Spleen (tissue), 11 donors: Measurements from ENCODE around the gene SLC26A11. TPM values are rescaled to one million over a fixed set of nuclear protein-coding genes. Genes with fewer than 3 reads are reported as not detected.

Source experiments
- DNase-seq: peaks from one replicate; pipeline ENCODE4 v3.0.0-alpha.2; 2020
- H3K27ac ChIP-seq, 8 donors: fragments of 200-600 bp; sonication (generic) in 7 of 8; 1 replicate in 4 of 8; 2 replicates in 4 of 8; pipeline versions ENCODE4 v1.5.0 to v1.8.0; 2016 to 2021; ENCODE audit warnings: inconsistent platforms in 4 of 8, mild to moderate bottlenecking in 4 of 8, moderate library complexity in 1 of 8
- H3K27me3 ChIP-seq, 7 donors: fragments of 200-600 bp; sonication (generic) in 6 of 7; replicated peaks in 1 of 7; 1 replicate in 4 of 7; 2 replicates in 3 of 7; pipeline versions ENCODE4 v1.5.0 to v1.8.0; 2016 to 2021; ENCODE audit warnings: inconsistent platforms in 3 of 7, mild to moderate bottlenecking in 1 of 7
- H3K36me3 ChIP-seq, 6 donors: fragments of 200-600 bp; sonication (generic) in 5 of 6; 1 replicate in 4 of 6; 2 replicates in 2 of 6; pipeline versions ENCODE4 v1.5.0 to v1.8.0; 2016 to 2021; ENCODE audit warnings: inconsistent platforms in 2 of 6
- H3K4me1 ChIP-seq, 6 donors: fragments of 200-600 bp; sonication (generic) in 5 of 6; 1 replicate in 3 of 6; 2 replicates in 3 of 6; pipeline versions ENCODE4 v1.5.0 to v1.8.0; 2016 to 2021; ENCODE audit warnings: inconsistent platforms in 3 of 6
- H3K4me3 ChIP-seq, 8 donors: fragments of 200-600 bp; sonication (generic) in 7 of 8; 1 replicate in 4 of 8; 2 replicates in 4 of 8; pipeline versions ENCODE4 v1.5.0 to v1.8.0; 2016 to 2021; ENCODE audit warnings: inconsistent platforms in 4 of 8, mild to moderate bottlenecking in 4 of 8, moderate library complexity in 2 of 8
- H3K9me3 ChIP-seq, 8 donors: fragments of 200-600 bp; sonication (generic) in 7 of 8; 1 replicate in 4 of 8; 2 replicates in 4 of 8; pipeline versions ENCODE4 v1.5.0 to v1.8.0; 2016 to 2021; ENCODE audit warnings: inconsistent platforms in 4 of 8
- POLR2A ChIP-seq, 3 donors: fragments of 450-650 bp; IDR thresholded peaks; one replicate each; pipeline ENCODE4 v1.5.1; 2017; ENCODE audit warnings: antibody characterized with exemption in 3 of 3, mild to moderate bottlenecking in 1 of 3
- POLR2AphosphoS5 ChIP-seq, 3 donors: sonication (generic); formaldehyde crosslinking; IDR thresholded peaks; one replicate each; pipeline ENCODE4 v1.5.1; 2017; ENCODE audit warnings: antibody characterized with exemption in 3 of 3
- WGBS, 5 donors: extraction: QIAGEN DNeasy Blood & Tissue Kit in 3 of 5; methylation state at CpG; one replicate each; pipeline versions ENCODE4 v1.1.5 to v1.1.7; 2013 to 2018; 5-methylcytosine and 5-hydroxymethylcytosine counted together
- intact Hi-C: fragments of 100-400 bp; cut with DNase I; formaldehyde crosslinking; loops from one replicate; pipeline ENCODE4 v1.15.0; 2023; ENCODE audit warnings: low total_unique reads
- polyA plus RNA-seq, 3 donors: library from polyadenylated mRNA; stranded (reverse); fragments of 200-250 nt; gene quantifications; one replicate each; pipeline ENCODE4 v1.2.1, GENCODE V29; 2013
- total RNA-seq, 7 donors: library from RNA; depleted of rRNA in 3 of 7; stranded (reverse); fragments of >200 nt in 3 of 7; fragmentation: NEBNext Ultra II Directional in 4 of 7; extraction: Animal tissue kit (Norgen Biotek cat#: 25700) in 4 of 7; gene quantifications; one replicate each; pipeline versions ENCODE4 v1.1.0 to v1.2.1, GENCODE V29; 2016 to 2021
- TF ChIP-seq, protein P1 (sequence below), 11 experiments: fragments of 200-600 bp in 7 of 11; fragments of 450-650 bp in 4 of 11; sonication (generic) in 4 of 11; IDR thresholded peaks in 8 of 11; conservative IDR thresholded peaks in 3 of 11; 1 replicate in 7 of 11; 2 replicates in 4 of 11; pipeline versions ENCODE4 v1.4.0 to v1.8.0; 2016 to 2021; ENCODE audit warnings: antibody characterized with exemption in 11 of 11, inconsistent platforms in 4 of 11, mild to moderate bottlenecking in 1 of 11
- donor health status: healthy with polysubstance abuse.
- donor health status: DM: no; HTN: no; CAD: no; lungs with moderate emphysema.
- donor health status: DM: no; HTN: no; CAD: no.
- donor health status: Bipolar disorder and iron deficiency.
- donor health status: healthy.
- donor health status: DM: no; HTN: no; CAD: no.
- donor health status: DM: yes; HTN: yes; CAD: no.

The SLC26A11 gene
- total and polyA plus RNA-seq, 10 donors, result 6.8 to 39.7 (median 30.5) TPM

GRCh38 chr17:80185968-80186367 lies 34.3 kb upstream of the SLC26A11 start:
- TF ChIP-seq POLR2A (IDR thresholded peaks at IDR 0.05) (no peak), POLR2AphosphoS5 (IDR thresholded peaks at IDR 0.05) (no peak)
- TF ChIP-seq, protein P1, sequence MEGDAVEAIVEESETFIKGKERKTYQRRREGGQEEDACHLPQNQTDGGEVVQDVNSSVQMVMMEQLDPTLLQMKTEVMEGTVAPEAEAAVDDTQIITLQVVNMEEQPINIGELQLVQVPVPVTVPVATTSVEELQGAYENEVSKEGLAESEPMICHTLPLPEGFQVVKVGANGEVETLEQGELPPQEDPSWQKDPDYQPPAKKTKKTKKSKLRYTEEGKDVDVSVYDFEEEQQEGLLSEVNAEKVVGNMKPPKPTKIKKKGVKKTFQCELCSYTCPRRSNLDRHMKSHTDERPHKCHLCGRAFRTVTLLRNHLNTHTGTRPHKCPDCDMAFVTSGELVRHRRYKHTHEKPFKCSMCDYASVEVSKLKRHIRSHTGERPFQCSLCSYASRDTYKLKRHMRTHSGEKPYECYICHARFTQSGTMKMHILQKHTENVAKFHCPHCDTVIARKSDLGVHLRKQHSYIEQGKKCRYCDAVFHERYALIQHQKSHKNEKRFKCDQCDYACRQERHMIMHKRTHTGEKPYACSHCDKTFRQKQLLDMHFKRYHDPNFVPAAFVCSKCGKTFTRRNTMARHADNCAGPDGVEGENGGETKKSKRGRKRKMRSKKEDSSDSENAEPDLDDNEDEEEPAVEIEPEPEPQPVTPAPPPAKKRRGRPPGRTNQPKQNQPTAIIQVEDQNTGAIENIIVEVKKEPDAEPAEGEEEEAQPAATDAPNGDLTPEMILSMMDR (IDR thresholded peaks at IDR 0.05 in 8 of 11, conservative IDR thresholded peaks at IDR 0.05 in 3 of 11), result no peak
- no peak for DNase-seq
- 82 to 91% (median 87%) methylated on average over 9 of the region's 9 CpGs for WGBS, 5 donors
- H3K27ac ChIP-seq, result no peak overlapping the region
- peaks cover 0 to 14% (median 0%) of the 10 kb centered on the region in 7 donors for H3K27me3 ChIP-seq
- no peak overlapping the region for H3K4me3 ChIP-seq
- H3K4me1 ChIP-seq, result peaks cover 0 to 9% (median 1%) of the 10 kb centered on the region in 6 donors
- no peaks in the 10 kb centered on the region for H3K9me3 ChIP-seq
- intact Hi-C loops, result no loop called here
- no peaks in the 10 kb centered on the region for H3K36me3 ChIP-seq

DNA sequence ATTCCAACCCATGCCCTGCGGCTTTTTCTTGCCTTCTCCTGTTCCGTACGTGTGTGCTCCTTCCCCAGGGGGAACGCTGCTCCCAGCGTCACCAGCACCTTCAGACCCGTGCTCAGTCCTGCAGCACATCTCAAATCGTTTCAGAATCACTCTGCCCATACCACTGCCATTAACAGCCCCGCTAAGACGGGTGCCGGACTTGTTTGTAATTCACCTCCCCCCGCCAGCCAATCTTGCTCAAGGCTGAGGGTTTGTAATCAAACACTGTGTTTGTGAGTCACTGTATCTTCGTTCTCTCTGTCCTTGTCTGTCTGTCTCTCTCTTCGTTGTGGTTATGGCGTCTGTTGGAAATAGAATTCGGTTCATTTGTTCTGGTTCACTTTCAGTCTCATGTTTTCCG lies 33.1 kb upstream of the SLC26A11 start:
- Histone ChIP-seq H3K9me3 (no peaks in the 10 kb centered on the region), H3K36me3 (no peaks in the 10 kb centered on the region), H3K4me1 (peaks cover 0 to 18% (median 4%) of the 10 kb centered on the region in 6 donors), H3K27ac (peak overlapping the region in 1 of 8 donors; percentile 17), H3K27me3 (peaks cover 0 to 18% (median 0%) of the 10 kb centered on the region in 7 donors), H3K4me3 (no peak overlapping the region)
- TF ChIP-seq POLR2A (IDR thresholded peaks at IDR 0.05) (no peak), POLR2AphosphoS5 (IDR thresholded peaks at IDR 0.05) (no peak)
- TF ChIP-seq, protein P1 (IDR thresholded peaks at IDR 0.05 in 8 of 11, conservative IDR thresholded peaks at IDR 0.05 in 3 of 11), result no peak
- WGBS, 5 donors, result 84 to 90% (median 86%) methylated on average over 16 of the region's 16 CpGs
- intact Hi-C loops, result no loop called here
- no peak for DNase-seq

DNA sequence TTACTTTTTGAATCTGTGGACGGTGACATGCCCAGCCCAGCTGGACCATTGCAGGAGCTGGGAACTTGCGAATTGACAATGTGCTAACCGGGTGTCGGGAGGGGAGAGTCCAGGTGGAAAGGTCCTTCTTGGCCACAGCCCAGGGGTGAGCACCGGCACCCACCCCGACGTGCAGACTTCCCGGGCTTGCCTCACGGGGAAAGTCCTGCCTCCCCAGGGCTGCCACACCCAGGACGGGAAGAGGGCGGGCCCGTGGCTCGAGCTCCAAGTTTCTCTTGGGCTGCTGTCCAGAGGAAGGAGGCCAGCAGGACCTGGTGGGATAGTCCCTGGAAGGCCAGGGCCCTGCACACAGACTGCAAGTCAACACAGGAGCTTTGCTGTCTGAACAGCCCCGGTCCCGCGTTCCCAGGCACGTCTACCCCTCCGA lies 32.7 kb upstream of the SLC26A11 start:
- intact Hi-C loops, result no loop called here

GRCh38 chr17:80189611-80190010 lies 30.6 kb upstream of the SLC26A11 start:
- H3K36me3 ChIP-seq, result no peaks in the 10 kb centered on the region
- peaks cover 0 to 21% (median 0%) of the 10 kb centered on the region in 7 donors for H3K27me3 ChIP-seq
- no peak for DNase-seq
- H3K9me3 ChIP-seq, result no peaks in the 10 kb centered on the region
- intact Hi-C loops, result no loop called here
- WGBS, 5 donors, result 85 to 92% (median 91%) methylated on average over 22 to 23 of the region's 23 CpGs
- H3K27ac ChIP-seq, result no peak overlapping the region
- no peak overlapping the region for H3K4me3 ChIP-seq
- TF ChIP-seq POLR2AphosphoS5 (IDR thresholded peaks at IDR 0.05) (no peak), POLR2A (IDR thresholded peaks at IDR 0.05) (no peak)
- TF ChIP-seq, protein P1 (IDR thresholded peaks at IDR 0.05 in 8 of 11, conservative IDR thresholded peaks at IDR 0.05 in 3 of 11), result no peak
- peaks cover 0 to 23% (median 6%) of the 10 kb centered on the region in 6 donors for H3K4me1 ChIP-seq

More for the DNA sequence above, 32.7 kb upstream of the SLC26A11 start:
- DNase-seq, result no peak
- no peak for TF ChIP-seq POLR2A (IDR thresholded peaks at IDR 0.05)
- TF ChIP-seq POLR2AphosphoS5 (IDR thresholded peaks at IDR 0.05), result peak in 2 of 3 donors; percentile 46 to 65
- 66 to 79% (median 69%) methylated on average over 9 to 18 of the region's 18 CpGs for WGBS, 5 donors
- Histone ChIP-seq H3K36me3 (no peaks in the 10 kb centered on the region), H3K4me3 (peak overlapping the region in 1 of 8 donors; percentile 32), H3K4me1 (peaks cover 0 to 21% (median 5%) of the 10 kb centered on the region in 6 donors), H3K27ac (peak overlapping the region in 1 of 8 donors; percentile 17), H3K27me3 (peaks cover 0 to 23% (median 0%) of the 10 kb centered on the region in 7 donors), H3K9me3 (no peaks in the 10 kb centered on the region)
